ENCODE measurements around the gene CDK5RAP1. TPM values are rescaled to one million over a fixed set of nuclear protein-coding genes. Genes with fewer than 3 reads are reported as not detected.

Gene CDK5RAP1
- total and polyA plus RNA-seq, 12 donors: 16.9 to 42.6 (median 23.3) TPM

- TF ChIP-seq CTCF (IDR thresholded peaks at IDR 0.05): no peak
- Histone ChIP-seq H3K9me3 (no peaks in the 10 kb centered on the region), H3K4me3 (no peak overlapping the region), H3K27ac (no peak overlapping the region), H3K27me3 (no peaks in the 10 kb centered on the region), H3K4me1 (no peaks in the 10 kb centered on the region), H3K36me3 (peaks cover 0 to 37% (median 0%) of the 10 kb centered on the region in 9 donors)
- DNase-seq: no peak
- no peak for ATAC-seq
- intact Hi-C loops (cut with DNase I): no loop called here
- 86 to 97% methylated on average over 8 of the region's 8 CpGs for WGBS, 2 donors
Observed at GRCh38 chr20:33349493-33349892, 51.8 kb downstream of the CDK5RAP1 start.

- Histone ChIP-seq H3K27ac (no peak overlapping the region), H3K27me3 (no peaks in the 10 kb centered on the region), H3K4me3 (no peak overlapping the region), H3K9me3 (no peaks in the 10 kb centered on the region), H3K36me3 (peaks cover 0 to 25% (median 0%) of the 10 kb centered on the region in 9 donors), H3K4me1 (no peaks in the 10 kb centered on the region)
- intact Hi-C loops (cut with DNase I): no loop called here
- WGBS, 2 donors: 90% methylated on average over 11 of the region's 11 CpGs
- no peak for DNase-seq
- TF ChIP-seq CTCF (IDR thresholded peaks at IDR 0.05): no peak
- ATAC-seq: peak in 1 of 8 donors; percentile 36
Observed at GRCh38 chr20:33348136-33348937, 53.0 kb downstream of the CDK5RAP1 start.

- Histone ChIP-seq H3K27me3 (peaks cover 0 to 19% (median 0%) of the 10 kb centered on the region in 7 donors), H3K27ac (no peak overlapping the region), H3K4me3 (no peak overlapping the region), H3K9me3 (no peaks in the 10 kb centered on the region), H3K36me3 (peaks cover 0 to 15% (median 0%) of the 10 kb centered on the region in 9 donors), H3K4me1 (no peaks in the 10 kb centered on the region)
- no peak for DNase-seq
- intact Hi-C loops (cut with DNase I): no loop called here
- WGBS, 2 donors: 61 to 64% methylated on average over 9 of the region's 9 CpGs
- TF ChIP-seq CTCF (IDR thresholded peaks at IDR 0.05): no peak
- ATAC-seq: no peak
Observed at GRCh38 chr20:33345342-33345741, 56.0 kb downstream of the CDK5RAP1 start.

- H3K27ac ChIP-seq: no peak overlapping the region
- peaks cover 0 to 29% (median 3%) of the 10 kb centered on the region in 7 donors for H3K27me3 ChIP-seq
- no peaks in the 10 kb centered on the region for H3K4me1 ChIP-seq
- 91 to 97% methylated on average over 4 of the region's 4 CpGs for WGBS, 2 donors
- DNase-seq (no peak), ATAC-seq (no peak)
- intact Hi-C loops (cut with DNase I): no loop called here
- TF ChIP-seq CTCF (IDR thresholded peaks at IDR 0.05): no peak
- H3K9me3 ChIP-seq: no peaks in the 10 kb centered on the region
- no peaks in the 10 kb centered on the region for H3K36me3 ChIP-seq
- H3K4me3 ChIP-seq: no peak overlapping the region
Observed at GRCh38 chr20:33343521-33343920, 57.8 kb downstream of the CDK5RAP1 start.

Measured in heart right ventricle (tissue), 16 donors.